Right lobe of liver (tissue), 6 donors: ENCODE results near the gene NCEH1. TPM values are rescaled to one million over a fixed set of nuclear protein-coding genes. Genes with fewer than 3 reads are reported as not detected.

Source experiments
- ATAC-seq, 4 donors: fragments of 200-7000 bp; cut with Tn5 transposase; one replicate each; pipeline ENCODE4 v1.9.1; 2020; ENCODE audit warnings: mild to moderate bottlenecking in 4 of 4, moderate library complexity in 4 of 4
- DNase-seq, 3 donors: peaks; one replicate each; pipeline ENCODE4 v3.0.0-alpha.2; 2020
- H3K27ac ChIP-seq, 3 donors: fragments of 200-600 bp; one replicate each; pipeline ENCODE4 v1.8.0; 2022
- H3K27me3 ChIP-seq, 2 donors: fragments of 200-600 bp; one replicate each; pipeline ENCODE4 v1.8.0; 2022
- H3K36me3 ChIP-seq, 4 donors: fragments of 200-600 bp; sonication (generic) in 1 of 4; one replicate each; pipeline versions ENCODE4 v1.5.1 to v1.8.0; 2017 to 2022; ENCODE audit warnings: control low read depth in 1 of 4
- H3K4me1 ChIP-seq, 4 donors: fragments of 200-600 bp; sonication (generic) in 1 of 4; one replicate each; pipeline versions ENCODE4 v1.5.1 to v1.8.0; 2017 to 2022; ENCODE audit warnings: control low read depth in 1 of 4
- H3K4me3 ChIP-seq, 3 donors: fragments of 200-600 bp; one replicate each; pipeline ENCODE4 v1.8.0; 2022
- H3K9me3 ChIP-seq, 4 donors: fragments of 200-600 bp; sonication (generic) in 1 of 4; one replicate each; pipeline versions ENCODE4 v1.5.1 to v1.8.0; 2017 to 2022; ENCODE audit warnings: control low read depth in 1 of 4
- CTCF ChIP-seq, 4 donors: fragments of 200-600 bp in 3 of 4; fragments of 450-650 bp in 1 of 4; IDR thresholded peaks; one replicate each; pipeline versions ENCODE4 v1.5.1 to v1.8.0; 2016 to 2022; ENCODE audit warnings: antibody characterized with exemption in 4 of 4, mild to moderate bottlenecking in 2 of 4
- POLR2A ChIP-seq: fragments of 450-650 bp; IDR thresholded peaks from one replicate; pipeline ENCODE4 v1.6.1; 2017; ENCODE audit warnings: antibody characterized with exemption, mild to moderate bottlenecking
- WGBS: methylation state at CpG from one replicate; pipeline ENCODE4 v1.1.6; 2018; ENCODE audit warnings: low coverage, low lambda C conversion rate; ENCODE audit not compliant: insufficient coverage; ENCODE audit errors: missing lambda C conversion rate; 5-methylcytosine and 5-hydroxymethylcytosine counted together
- intact Hi-C, 2 donors: fragments of 100-400 bp; cut with DNase I; formaldehyde crosslinking; loops; one replicate each; pipeline versions ENCODE4 v1.11.2 to v1.14.1; 2022
- total RNA-seq, 6 experiments: library from RNA; depleted of rRNA in 2 of 6; stranded (reverse); fragments of >200 nt in 2 of 6; fragmentation: NEBNext Ultra II Directional in 3 of 6; extraction: Animal tissue kit (Norgen Biotek cat#: 25700) in 3 of 6; gene quantifications; one replicate each; pipeline versions ENCODE4 v1.1.0 to v1.2.4, GENCODE V29; 2016 to 2023
- donor health status: DM: no; HTN: yes; CAD: no.
- donor health status: DM: no; HTN: no; CAD: no.
- donor health status: DM: no; HTN: no; CAD: no.
- donor health status: DM: no; HTN: yes; CAD: no.
- donor health status: DM: no; HTN: yes; CAD: no.

The NCEH1 gene
- total RNA-seq, 6 experiments from 2014 or later = 1.5 to 13.0 (median 4.3) TPM

GRCh38 chr3:172616031-172616461 lies 94.8 kb downstream of the NCEH1 start:
- no peaks in the 10 kb centered on the region for H3K27me3 ChIP-seq
- intact Hi-C loops = no loop called here
- 10% methylated on average over 1 of the region's 1 CpG for WGBS
- TF ChIP-seq CTCF (IDR thresholded peaks at IDR 0.05) = no peak
- no peak for TF ChIP-seq POLR2A
- H3K4me3 ChIP-seq = no peak overlapping the region
- H3K4me1 ChIP-seq = peaks cover 0 to 12% (median 4%) of the 10 kb centered on the region in 4 donors
- no peaks in the 10 kb centered on the region for H3K9me3 ChIP-seq
- peak overlapping the region in 1 of 3 donors; percentile 2 for H3K27ac ChIP-seq
- DNase-seq = no peak
- ATAC-seq = peak; percentile 24 to 68 (median 58)
- H3K36me3 ChIP-seq = no peaks in the 10 kb centered on the region

GRCh38 chr3:172615296-172615695 lies 95.6 kb downstream of the NCEH1 start:
- no peak for DNase-seq
- H3K36me3 ChIP-seq = no peaks in the 10 kb centered on the region
- no peak overlapping the region for H3K4me3 ChIP-seq
- intact Hi-C loops = no loop called here
- ATAC-seq = peak; percentile 12 to 41 (median 30)
- WGBS = 40% methylated on average over 4 of the region's 5 CpGs
- H3K4me1 ChIP-seq = peaks cover 0 to 12% (median 4%) of the 10 kb centered on the region in 4 donors
- no peaks in the 10 kb centered on the region for H3K9me3 ChIP-seq
- H3K27ac ChIP-seq = no peak overlapping the region
- H3K27me3 ChIP-seq = no peaks in the 10 kb centered on the region
- TF ChIP-seq CTCF (IDR thresholded peaks at IDR 0.05) (no peak), POLR2A (no peak)

- DNase-seq (no peak), ATAC-seq (no peak)
- Histone ChIP-seq H3K27ac (no peak overlapping the region), H3K4me3 (no peak overlapping the region), H3K27me3 (no peaks in the 10 kb centered on the region), H3K9me3 (no peaks in the 10 kb centered on the region), H3K36me3 (no peaks in the 10 kb centered on the region), H3K4me1 (peaks cover 0 to 12% (median 4%) of the 10 kb centered on the region in 4 donors)
- WGBS = no CpG with 5 or more reads among the region's 7 CpGs
- intact Hi-C loops = no loop called here
- no peak for TF ChIP-seq CTCF (IDR thresholded peaks at IDR 0.05)
- no peak for TF ChIP-seq POLR2A
Measured at GRCh38 chr3:172614340-172615274, 96.3 kb downstream of the NCEH1 start.

GRCh38 chr3:172613845-172614244 lies 97.0 kb downstream of the NCEH1 start:
- intact Hi-C loops = no loop called here
- Histone ChIP-seq H3K4me1 (peaks cover 0 to 12% (median 4%) of the 10 kb centered on the region in 4 donors), H3K36me3 (no peaks in the 10 kb centered on the region), H3K27me3 (no peaks in the 10 kb centered on the region), H3K9me3 (no peaks in the 10 kb centered on the region), H3K27ac (no peak overlapping the region), H3K4me3 (no peak overlapping the region)
- TF ChIP-seq POLR2A (no peak), CTCF (IDR thresholded peaks at IDR 0.05) (no peak)
- WGBS = no CpG with 5 or more reads among the region's 2 CpGs
- ATAC-seq (no peak), DNase-seq (no peak)
